Adrenal gland (tissue), 5 donors: Measurements from ENCODE around the gene CERT1.

Experiments
- CTCF ChIP-seq, 6 experiments: fragments of 450-650 bp in 4 of 6; fragments of 200-600 bp in 2 of 6; sonication (generic) in 1 of 6; IDR thresholded peaks; 1 replicate in 5 of 6; 2 replicates in 1 of 6; pipeline versions ENCODE4 v1.5.1 to v1.8.0; 2016 to 2021; ENCODE audit warnings: antibody characterized with exemption in 6 of 6, mild to moderate bottlenecking in 2 of 6, moderate library complexity in 1 of 6
- POLR2A ChIP-seq, 2 donors: fragments of 450-650 bp; IDR thresholded peaks; one replicate each; pipeline ENCODE4 v1.6.1; 2017; ENCODE audit warnings: antibody characterized with exemption in 2 of 2, mild to moderate bottlenecking in 2 of 2, moderate library complexity in 1 of 2
- donor health status: DM: no; HTN: no; CAD: no.

- TF ChIP-seq CTCF (IDR thresholded peaks at IDR 0.05): no peak
- TF ChIP-seq POLR2A (IDR thresholded peaks at IDR 0.05): no peak
These were observed 54.3 kb downstream of the CERT1 start for GRCh38 chr5:75457161-75457560.
